ENCODE results near the gene STK39.

STK39 gene

DNA sequence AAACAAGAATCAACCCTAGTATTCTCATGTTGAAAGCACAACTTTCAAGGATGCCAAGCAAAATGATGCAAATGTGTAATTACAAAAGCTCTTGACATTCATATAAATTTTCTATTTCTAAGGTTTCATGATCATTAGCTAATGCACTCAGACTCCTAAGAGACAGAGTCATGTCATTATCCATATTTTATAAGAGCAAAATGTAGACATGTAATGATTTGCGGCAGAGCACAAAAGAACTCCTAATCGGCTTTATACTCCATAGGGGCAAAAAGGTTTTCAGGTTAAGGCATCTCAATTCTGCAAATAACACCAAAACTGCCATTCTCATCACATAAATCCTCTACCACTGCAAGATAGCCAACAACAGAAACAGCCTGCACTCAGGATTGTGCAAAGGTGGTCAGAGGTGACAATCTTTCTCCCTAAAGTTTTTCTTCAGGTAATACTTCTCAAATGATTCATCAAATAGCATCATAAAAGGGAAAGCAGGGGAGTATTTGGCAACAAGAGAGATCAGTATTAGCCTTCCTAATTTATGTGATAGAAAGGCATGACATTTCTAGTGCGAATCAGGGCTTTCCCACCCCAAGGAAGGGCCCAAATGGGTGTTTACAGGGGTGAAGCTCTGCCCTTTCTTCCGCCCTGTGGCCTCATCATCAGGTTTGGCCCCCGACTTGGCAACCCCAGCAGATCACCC, 64.7 kb downstream of the STK39 start:
- DNase-seq (ENCODE audit: low spot score) = no peak

DNA sequence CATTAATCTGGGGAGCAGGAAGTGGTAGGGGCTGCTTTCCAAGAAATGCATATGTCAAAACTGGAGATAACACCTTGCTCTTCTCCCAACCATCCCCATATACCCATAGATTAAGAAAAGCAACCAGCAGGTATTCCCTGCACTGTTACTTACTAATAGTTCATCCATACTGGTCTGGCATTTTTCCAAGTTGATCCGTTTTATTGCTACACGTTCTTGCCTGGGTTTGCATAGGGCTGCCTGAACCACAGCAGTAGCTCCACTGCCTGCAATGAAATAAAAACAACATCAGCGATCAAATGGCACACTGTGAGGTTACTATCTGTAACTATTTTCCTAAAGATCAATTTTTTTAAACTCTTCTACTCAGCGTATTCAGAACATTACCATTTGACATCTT, 65.6 kb downstream of the STK39 start:
- no peak for DNase-seq (ENCODE audit: low spot score)

DNA sequence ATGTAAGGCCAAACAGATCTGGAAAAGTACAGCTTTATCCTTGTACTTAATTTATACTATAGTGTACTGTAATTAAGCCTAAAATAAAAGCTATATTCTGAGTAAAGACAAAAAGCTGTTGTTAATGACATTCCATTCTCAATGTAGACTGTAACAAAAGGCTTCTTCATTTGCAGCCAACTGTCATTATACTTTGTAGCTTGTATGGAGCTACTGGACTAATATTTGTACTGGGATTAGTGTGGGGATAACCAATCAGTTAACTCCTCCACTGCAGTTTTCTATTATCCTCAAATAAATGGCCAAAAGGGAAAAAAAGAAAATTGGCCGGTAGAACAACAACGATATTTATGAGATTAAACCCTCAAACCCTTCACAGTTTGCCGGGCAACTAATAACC, 66.5 kb downstream of the STK39 start:
- DNase-seq (ENCODE audit: low spot score) = no peak

DNA sequence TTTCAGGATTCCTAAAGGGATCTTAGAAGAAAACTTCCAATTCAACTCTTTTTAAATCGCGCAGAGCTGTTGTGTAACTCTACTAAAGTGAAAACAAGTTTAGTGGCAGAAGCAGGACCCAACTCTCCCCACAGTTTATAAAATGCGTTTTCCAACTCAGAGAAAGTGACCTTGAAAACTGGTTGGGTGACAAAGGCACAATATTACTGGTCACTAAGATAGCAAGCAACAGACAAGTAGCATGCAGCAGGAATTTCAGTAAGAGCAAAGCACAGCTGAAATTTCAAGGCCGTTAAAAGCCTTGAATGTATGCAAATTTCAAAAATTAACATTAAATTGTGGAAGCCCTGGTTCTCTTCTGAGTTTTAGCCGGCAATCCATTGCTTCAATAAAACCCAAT, 66.9 kb downstream of the STK39 start:
- no peak for DNase-seq (ENCODE audit: low spot score)

DNA sequence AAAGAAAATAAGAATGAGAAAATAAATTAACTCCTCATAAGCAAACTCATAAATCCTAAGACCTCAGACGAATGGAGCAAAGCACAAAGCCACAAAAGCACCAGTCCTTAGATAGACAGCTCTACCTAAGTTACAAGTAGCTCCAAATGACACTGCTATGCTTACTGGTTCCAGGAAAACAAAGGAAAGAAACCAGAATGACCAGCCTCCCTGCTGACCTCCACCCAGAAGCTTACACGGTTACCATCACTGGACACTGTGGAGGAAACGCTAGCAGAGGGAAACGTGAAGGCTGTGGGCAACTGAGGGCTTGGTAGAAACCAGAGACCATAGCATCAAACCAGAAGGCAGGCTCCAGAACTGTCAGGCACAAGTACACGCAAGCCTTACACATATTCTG, 67.8 kb downstream of the STK39 start:
- no peak for DNase-seq (ENCODE audit: low spot score)

DNA sequence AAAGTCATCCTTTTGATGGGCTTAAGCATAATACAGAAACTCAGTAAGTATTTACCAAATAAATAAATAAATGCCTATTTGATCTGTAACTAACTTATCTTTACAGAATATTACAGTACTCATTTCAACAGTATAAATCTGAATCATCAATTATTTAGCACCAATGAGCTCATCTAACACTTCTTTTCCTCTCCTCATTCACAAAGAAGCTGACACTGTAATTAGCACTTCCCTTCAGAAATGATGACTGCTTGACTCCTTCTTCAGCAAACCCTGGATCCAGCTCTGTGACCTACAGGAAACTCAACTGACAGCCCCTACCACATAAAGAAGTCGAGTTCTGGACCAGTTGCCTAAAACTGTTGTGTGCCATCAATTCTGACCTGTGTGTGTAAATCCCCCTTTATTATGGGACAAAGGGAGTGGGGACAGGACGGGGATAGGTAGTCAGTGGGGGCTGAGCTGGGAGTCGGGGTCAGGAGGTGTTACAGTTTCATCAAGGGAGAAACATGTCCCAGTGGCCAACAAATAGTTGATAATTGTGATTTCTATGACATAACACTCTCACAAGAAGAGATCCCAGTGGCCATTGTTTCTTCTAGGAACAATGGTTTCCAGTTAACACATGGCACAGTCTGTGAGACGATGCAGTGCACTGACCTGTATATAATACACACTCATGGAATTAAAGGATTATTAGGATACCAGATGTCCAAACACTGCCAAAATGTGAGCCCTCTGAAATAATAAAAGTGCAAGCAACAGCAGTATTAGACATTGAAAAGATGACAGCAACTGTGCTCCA, 68.7 kb downstream of the STK39 start:
- no peak for DNase-seq (ENCODE audit: low spot score)

DNA sequence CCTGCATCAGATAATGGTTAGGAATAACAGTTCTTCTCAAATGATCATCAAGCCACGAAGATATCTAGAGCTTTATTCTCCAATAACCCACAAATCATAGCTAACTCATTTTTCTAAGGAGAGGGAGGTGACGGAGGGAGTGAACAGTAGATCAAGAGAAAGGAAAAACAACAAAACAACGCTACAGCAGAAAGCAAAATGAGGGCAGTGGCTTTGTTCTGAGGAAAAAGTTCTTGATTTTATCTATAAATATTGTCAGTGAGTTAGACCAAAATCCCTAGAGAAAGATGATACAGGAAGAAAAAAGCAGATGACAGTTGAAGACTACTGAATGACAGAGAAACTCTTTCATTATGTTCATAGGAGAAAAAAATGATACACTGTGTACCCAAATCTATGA, 71.0 kb downstream of the STK39 start:
- DNase-seq (ENCODE audit: low spot score) = no peak

DNA sequence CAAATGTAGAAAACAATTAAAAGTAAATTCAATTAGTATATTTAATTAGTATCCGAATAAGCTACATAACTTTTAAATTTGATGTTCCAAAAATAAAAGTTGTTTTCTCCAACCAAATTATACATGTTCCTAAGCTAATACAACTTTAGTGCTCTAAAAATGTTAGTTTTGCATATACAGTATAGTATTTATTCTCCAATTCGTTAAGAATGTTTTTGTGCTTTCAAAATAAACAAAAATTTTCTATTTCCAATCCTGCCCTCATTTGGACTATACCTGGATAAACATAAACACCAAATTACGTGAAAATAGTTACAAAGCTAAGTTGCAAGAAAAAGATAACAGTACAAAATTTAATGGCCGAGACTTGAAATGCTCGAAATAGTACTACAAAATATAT, 71.9 kb downstream of the STK39 start:
- no peak for DNase-seq (ENCODE audit: low spot score)

DNA sequence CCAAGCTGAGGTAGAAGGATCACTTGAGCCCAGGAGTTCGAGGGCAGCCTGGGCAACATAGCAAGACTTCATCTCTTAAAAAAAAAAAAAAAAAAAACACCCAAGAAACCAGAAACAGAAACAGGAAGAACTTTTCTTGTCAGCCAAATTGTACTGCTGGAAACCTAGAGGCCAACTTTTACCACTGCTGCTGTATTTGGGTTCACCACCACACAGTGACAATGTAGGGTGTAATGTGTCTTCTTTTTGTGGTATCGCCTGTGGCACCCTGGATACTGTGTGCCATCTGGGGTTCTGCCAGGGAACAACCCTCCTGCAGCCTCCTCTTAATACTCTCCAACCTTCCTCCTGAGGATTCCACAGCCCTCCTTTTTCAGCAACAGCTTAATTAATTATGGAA, 72.6 kb downstream of the STK39 start:
- DNase-seq (ENCODE audit: low spot score) = no peak

DNA sequence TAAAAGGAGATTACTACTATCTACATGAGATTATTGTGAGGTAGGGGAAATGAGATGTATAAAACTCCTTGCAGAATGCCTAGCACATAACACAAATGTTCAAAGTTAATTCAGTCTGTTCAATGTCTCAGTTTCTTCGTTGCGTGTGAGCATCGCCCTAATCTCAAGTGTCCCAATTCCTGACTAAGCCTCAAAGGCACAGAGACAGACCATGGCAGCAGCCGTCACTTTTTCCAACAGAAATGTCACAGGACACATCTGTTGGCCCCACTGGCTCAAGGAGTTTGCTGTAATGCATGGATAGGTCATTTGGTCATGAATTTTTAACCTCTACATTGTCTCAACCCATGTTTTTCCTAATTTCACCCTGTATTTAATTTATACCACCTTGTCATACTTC, 75.3 kb downstream of the STK39 start:
- no peak for DNase-seq (ENCODE audit: low spot score)

DNA sequence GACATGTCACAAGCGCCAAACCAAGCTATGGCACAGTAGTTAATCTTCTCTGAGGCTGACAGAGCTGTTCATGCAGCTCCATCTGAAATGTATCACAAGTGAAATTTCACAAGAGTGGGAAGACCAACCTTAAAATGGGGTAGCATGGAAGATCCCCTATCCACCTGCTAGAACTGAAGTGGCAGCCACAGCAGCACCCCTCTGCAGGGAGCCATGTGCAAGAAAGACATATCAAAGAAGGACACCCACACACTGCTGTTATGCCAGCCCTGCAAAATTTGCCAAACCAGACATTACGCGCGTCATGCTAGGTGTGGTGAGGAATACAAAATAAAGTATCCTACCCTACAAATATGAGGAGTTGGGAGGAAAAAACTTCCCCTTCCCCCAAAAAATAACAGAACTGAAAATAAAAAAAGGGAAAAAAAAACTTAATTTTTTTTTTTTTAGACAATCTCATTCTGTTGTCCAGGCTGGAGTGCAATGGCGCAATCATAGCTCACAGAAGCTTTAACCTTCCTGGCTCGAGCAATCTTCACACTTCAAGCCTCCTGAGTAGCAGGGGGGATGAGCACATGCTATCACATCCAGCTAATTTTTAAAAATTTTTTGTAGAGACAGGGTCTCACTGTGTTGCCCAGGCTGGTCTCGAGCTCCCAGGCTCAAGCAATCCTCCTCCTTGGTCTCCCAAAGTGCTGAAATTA, 76.2 kb downstream of the STK39 start:
- DNase-seq (ENCODE audit: low spot score) = no peak

DNA sequence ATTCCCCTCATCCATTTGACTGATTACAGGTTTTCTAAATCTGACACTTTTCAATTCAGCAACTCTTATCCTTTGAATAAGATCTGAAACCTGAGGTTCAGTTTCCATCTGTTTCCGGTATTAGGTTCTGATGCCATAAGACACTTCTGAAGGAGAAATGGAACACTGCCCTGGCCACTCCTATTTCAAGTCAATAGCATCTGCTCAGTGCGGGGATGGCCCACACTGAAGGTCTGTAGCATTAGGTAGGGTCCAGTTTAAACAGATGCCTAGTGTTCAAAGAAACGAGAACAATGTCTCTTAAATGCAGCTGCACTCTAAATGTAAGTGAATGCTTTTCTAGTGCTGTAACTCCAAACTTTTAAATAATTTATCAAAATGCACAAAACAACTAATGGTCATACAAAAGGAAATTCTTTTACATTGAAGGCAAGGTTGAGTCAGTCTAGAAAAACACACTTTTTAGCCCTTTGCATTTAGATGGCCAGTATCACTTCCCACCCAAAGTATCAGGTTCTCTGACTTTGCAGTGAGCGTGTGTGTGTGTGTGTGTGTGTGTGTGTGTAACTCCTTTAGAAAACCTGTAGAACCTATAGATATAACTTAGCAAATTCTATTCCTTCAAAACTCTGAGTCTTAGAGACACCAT, 78.2 kb downstream of the STK39 start:
- no peak for DNase-seq (ENCODE audit: low spot score)

DNA sequence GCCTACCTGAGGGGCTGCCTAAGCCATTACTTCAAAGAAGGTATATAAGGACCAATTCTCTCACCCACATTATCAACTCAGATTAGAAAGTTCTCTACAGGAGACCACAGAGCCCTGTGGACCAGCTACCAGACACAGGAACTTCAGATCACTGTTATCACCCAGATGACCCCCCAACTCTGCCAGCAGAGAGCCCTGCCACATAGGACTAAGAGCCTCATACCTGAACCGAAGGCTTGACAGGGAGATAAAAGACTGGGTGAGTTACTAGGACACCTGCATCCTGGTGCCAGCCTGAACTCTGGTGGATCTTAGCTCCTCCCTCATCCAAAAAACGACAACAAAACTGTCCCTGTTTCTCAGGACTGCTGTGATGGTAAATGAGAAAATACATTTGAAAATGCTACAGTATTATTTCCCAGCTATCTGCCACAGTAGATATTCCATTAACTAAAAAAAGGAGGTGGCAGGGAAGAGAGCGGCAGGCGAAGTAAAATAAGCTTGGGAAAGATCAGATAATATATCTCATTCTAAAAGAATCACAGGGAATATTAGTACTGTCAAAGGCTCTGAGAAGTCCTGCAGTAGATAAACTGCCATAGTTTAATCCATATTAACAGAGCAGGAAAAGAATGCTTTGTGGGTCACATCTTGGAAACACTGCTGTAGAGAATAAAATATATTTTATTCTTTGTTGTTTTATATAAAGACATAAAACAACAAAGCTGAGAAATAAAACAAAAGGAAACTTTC, 79.7 kb downstream of the STK39 start:
- no peak for DNase-seq (ENCODE audit: low spot score)

DNA sequence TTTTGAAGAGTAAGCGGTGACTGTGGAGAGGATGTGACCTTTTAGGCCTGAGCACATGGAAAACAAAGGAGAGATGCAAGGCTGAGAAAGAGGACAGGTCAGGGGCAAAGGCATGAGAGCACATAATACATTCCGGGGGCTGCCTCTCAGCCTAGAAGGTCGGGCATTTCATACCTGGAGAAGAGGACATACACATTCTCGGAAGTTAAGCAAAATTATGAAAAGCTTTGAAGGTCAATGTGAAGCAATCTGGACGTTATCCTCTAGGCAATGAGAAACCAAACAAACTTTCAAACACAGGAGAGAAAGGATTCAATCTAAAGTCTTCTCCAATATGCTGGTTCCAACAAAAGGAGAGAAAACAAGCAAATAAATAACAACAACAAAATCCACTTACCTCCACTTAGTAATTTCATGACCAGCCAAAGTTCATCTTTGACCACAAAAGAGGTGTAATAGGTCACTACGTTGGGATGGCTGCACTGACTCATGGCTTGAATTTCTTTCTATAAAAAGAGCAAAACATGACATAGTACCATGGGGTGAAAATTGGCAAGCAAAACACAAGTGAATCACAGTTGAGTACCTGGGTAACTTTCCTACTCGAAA, 80.4 kb downstream of the STK39 start:
- no peak for DNase-seq (ENCODE audit: low spot score)

DNA sequence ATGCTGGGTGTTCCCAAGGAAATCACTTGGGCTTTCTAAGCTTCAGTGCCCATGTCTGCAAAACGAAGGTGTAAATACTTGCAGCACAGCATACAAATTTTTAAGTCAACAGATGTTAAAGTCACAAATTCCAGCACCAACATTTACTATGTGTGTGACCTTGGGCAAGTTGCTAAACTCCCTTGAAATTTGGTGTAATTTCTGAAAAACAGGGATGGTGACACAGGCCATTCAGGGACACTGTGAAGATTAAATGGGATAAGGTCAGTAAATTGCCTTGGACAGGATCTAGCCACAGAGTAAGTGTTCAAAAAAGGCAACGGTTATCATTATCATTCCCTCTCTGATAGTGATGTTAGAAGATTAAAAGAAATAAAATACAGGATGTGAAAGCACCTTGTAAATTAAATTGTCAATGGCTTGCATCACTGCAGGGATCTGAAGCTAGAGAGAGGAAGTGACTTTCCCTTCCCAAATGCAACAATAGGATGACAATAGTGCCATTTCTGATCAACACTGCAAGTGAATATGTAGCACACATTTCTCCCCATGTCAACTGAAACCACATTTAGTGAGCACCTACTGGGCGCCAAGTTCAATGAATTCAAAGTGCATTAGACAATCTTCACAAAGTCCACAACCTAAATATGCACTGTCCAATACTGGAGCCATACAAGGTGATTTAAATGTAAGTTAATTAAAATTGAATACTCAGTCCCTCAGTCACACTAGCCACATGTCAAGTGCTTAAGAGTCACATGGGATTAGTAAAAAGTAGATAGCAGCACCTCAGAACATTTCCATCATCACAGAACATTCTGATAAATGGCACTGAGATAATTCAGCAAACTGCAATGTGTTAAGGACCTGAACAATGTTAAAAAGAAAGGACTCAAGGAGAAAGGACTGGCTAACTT, 81.2 kb downstream of the STK39 start:
- DNase-seq (ENCODE audit: low spot score) = no peak

DNA sequence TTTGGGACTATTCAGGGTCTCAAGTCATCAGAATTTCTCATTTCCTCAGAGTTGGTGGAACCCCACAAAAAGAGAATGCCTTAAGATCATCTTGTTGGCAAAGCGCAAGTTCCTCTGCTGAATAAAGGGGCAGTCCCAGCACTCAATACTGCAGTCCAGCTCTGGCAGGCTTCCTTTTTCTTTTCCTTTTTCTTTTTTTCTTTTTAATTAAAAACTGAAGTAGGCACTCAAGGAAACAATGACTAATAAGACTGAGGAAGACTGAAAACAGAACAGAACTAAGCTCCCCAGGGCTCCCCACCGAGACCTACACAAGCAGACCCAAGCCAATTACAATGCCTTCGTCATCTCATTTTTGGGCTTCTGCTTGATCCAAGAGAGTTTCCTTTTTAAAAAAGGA, 82.0 kb downstream of the STK39 start:
- DNase-seq (ENCODE audit: low spot score) = no peak

DNA sequence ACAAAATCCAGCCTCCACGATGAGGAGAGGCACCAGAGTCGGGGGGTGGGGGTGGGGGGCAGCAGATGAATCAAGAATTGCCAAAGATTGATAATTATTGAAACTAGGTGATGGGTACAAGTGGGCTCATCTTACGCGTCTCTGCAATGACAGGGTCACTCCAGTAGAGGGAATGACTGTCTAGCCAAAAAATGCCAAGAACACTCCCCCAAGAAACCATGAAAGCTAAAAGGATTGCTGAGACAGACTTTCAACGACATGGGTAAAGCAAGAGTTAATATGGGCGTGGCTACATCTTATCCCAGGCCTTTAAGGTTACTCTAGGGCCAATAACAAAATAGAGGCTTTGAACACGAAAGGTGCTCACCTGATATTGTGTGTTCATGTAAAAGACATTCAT, 86.5 kb downstream of the STK39 start:
- peak; percentile 49 for DNase-seq (ENCODE audit: low spot score)

DNA sequence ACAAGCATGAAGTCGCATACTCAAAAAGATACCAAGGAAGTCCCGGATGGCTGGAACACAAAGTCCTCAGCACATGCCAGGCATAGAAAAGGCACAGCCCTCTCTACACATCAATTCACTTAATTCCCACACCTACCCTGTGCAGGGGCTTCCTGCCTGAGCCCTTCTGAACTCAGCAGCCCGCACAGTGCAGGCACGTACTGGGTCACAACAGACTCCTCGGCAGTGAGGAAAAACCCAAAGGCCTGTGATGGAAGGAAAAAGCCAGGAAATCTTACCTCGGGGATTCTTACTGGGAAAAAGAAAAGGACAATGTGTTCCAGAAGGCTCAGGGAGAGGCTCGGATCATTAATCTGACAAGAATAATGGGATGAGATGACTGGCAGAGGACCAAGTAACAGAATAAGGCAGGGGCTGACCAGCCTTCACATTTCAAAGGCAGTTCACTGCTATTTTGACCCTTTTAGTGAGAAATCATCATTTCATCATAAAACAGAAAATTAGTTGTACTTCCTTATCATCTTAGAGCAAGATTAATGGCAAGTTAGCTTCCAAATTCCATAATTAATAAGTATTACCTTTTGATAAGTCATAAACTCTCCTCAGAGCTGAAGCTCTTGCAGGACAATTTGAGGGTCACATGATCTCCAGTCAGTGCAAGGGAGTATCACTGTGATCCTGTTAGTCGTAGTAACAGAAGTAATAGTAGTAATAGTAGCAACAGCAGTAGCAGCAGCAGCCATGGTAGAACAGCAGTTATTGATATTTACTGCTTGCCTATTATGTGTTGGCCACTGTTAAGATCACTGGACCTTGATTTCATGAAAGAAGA, 87.4 kb downstream of the STK39 start:
- no peak for DNase-seq (ENCODE audit: low spot score)

DNA sequence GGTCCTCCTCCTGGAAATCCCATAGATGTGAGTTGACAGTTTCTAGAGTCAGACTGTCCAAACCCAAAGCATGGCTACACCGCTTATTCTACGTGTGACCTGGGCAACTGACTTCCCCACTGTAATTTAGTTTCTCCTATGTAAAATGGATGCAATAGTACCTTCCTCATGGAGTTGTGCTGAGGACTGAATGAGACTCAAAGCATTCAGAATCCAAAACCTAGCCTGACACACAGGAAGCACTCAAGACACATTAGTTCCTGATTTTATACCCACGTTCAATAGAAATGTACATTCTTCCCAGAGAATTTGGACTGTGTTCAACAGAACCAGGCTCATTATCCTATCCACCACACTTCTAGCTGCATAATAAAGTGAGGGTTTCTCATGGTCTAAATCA, 88.8 kb downstream of the STK39 start:
- no peak for DNase-seq (ENCODE audit: low spot score)

DNA sequence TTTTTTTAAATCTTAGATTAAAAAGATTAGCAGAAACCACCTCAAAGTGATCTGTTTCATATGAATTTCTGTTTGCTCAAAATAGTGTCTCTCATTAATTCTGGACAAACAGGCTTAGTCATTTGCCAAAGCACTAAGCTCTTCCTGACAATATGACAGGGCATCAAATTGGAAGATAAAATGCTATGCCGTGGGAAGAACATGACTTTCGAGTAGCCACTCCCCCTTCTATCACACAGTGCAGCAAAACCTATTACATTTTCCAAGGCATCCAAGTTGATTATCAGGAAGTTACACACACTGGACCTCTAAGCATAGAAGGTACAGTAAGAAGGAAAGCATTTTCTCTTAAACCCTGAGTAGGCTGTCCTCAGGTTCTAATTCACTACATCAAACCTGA, 89.5 kb downstream of the STK39 start:
- DNase-seq (ENCODE audit: low spot score) = no peak
